Panc1 (cell line): ENCODE measurements around the gene AK8. TPM values are rescaled to one million over a fixed set of nuclear protein-coding genes. Genes with fewer than 3 reads are reported as not detected.

Experiments
- ATAC-seq: fragments of 200-7000 bp; cut with Tn5 transposase; 2 replicates; pipeline ENCODE4 v1.9.1; 2020; ENCODE audit warnings: mild to moderate bottlenecking, moderate library complexity
- BruUV-seq: library from RNA; stranded (reverse); fragments of 400-500 nt; replicated peaks from 2 replicates; lab custom pipeline; 2021; lab: Mats Ljungman, UMichigan
- CTCF ChIA-PET: fragments of 300-600 bp; sonication (Branson Sonifier 250); formaldehyde crosslinking; loops from one replicate; lab custom pipeline; 2022; ENCODE audit warnings: antibody characterized with exemption; lab: Charles Lee
- POLR2A ChIA-PET: fragments of 300-600 bp; sonication (Branson Sonifier 250); formaldehyde crosslinking; loops from one replicate; lab custom pipeline; 2022; ENCODE audit warnings: antibody characterized with exemption; lab: Charles Lee
- DNase-seq: peaks from one replicate; pipeline ENCODE4 v3.0.0-alpha.2; 2010; ENCODE audit warnings: low read depth, low spot score
- H3K27ac ChIP-seq: 2 replicates; pipeline ENCODE4 v1.5.1; 2011; ENCODE audit warnings: mild to moderate bottlenecking, low read length, inconsistent platforms
- H3K27me3 ChIP-seq: fragments of 200-500 bp; sonication (Bioruptor generic); 2 replicates; pipeline ENCODE4 v1.6.0; 2014; ENCODE audit warnings: low read length, inconsistent platforms; ENCODE audit not compliant: control insufficient read depth, insufficient read depth
- H3K36me3 ChIP-seq: fragments of 200-500 bp; sonication (Bioruptor generic); 2 replicates; pipeline ENCODE4 v1.5.1; 2014; ENCODE audit warnings: inconsistent platforms, mild to moderate bottlenecking, low read length, moderate library complexity; ENCODE audit not compliant: control insufficient read depth, insufficient read depth
- H3K4me1 ChIP-seq: 2 replicates; pipeline ENCODE4 v1.5.1; 2011; ENCODE audit warnings: inconsistent platforms, mild to moderate bottlenecking, low read length, moderate library complexity; ENCODE audit not compliant: control insufficient read depth, insufficient read depth
- H3K4me3 ChIP-seq, 2 experiments: 2 replicates each; pipeline ENCODE4 v1.5.1; 2011 to 2012; ENCODE audit warnings: low read depth in 2 of 2, low read length in 2 of 2, mild to moderate bottlenecking in 2 of 2, inconsistent platforms in 1 of 2, moderate library complexity in 1 of 2
- H3K9me3 ChIP-seq: fragments of 200-500 bp; sonication (Bioruptor generic); 2 replicates; pipeline ENCODE4 v1.5.1; 2014; ENCODE audit warnings: low read depth, mild to moderate bottlenecking, inconsistent platforms, low read length, moderate library complexity; ENCODE audit not compliant: control insufficient read depth, insufficient read depth
- POLR2AphosphoS5 ChIP-seq: IDR thresholded peaks from 2 replicates; pipeline ENCODE4 v1.6.1; 2012; ENCODE audit warnings: mild to moderate bottlenecking, low read depth, low read length, moderate library complexity
- SIN3A ChIP-seq: IDR thresholded peaks from 2 replicates; pipeline ENCODE4 v1.6.1; 2012; ENCODE audit warnings: low read depth, mild to moderate bottlenecking, low read length, moderate library complexity, borderline replicate concordance; ENCODE audit not compliant: insufficient read depth
- TCF7L2 ChIP-seq: IDR thresholded peaks from 2 replicates; pipeline ENCODE4 v1.6.1; 2011; ENCODE audit warnings: mild to moderate bottlenecking, low read depth, low read length, inconsistent platforms
- in situ Hi-C: cut with HindIII; loops from 2 replicates; pipeline ENCODE4 v1.10.0; 2016; ENCODE audit warnings: low sequenced_read_pairs, low pct_unique_long_range_greater_than_20kb
- intact Hi-C: fragments of 100-400 bp; cut with micrococcal nuclease; formaldehyde crosslinking; loops from one replicate; pipeline ENCODE4 v1.10.0; 2022; ENCODE audit not compliant: unreplicated experiment
- total RNA-seq: library from RNA; stranded (reverse); gene quantifications from one replicate; pipeline ENCODE4 v1.2.1, GENCODE V29; 2021; ENCODE audit not compliant: unreplicated experiment
- TF ChIP-seq, protein P1 (sequence below): fragments of 450-650 bp; IDR thresholded peaks from 2 replicates; pipeline ENCODE4 v1.5.1; 2017; ENCODE audit warnings: mild to moderate bottlenecking
- TF ChIP-seq, protein P2 (sequence below), 2 experiments: IDR thresholded peaks; 2 replicates each; pipeline ENCODE4 v1.6.1; 2011 to 2012; ENCODE audit warnings: low read depth in 2 of 2, control low read depth in 1 of 2, low read length in 1 of 2, mild to moderate bottlenecking in 1 of 2, moderate library complexity in 1 of 2; ENCODE audit not compliant: insufficient read depth in 1 of 2

AK8 gene
- total RNA-seq, 1 experiment from 2014 or later, result 0.39 TPM

DNA sequence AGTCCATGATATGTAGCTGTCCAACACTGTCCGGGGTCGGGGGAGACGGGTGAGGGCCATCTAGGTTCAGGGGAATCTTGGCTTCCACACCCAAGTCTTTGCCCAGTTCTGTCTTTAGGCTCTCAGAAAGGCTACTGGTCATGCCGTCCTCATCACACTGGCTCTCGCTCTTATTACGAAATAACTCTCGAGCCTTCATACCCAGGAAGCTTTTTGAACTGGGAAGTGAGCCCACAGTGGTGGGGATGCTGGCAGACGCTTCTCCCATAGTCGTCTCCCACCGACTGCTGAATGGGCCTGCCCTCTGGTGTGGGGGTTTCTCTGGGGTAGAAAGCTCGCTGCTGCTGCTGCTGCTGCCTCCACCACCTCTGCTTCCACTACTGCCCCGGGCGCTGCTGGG is 18.2 kb upstream of the AK8 start:
- no peak for TF ChIP-seq TCF7L2
- no peak for TF ChIP-seq SIN3A
- intact Hi-C loops (no loop called here), in situ Hi-C loops (no loop called here)
- Histone ChIP-seq H3K36me3 (no peaks in the 10 kb centered on the region), H3K4me3 (no peak overlapping the region), H3K27me3 (no peaks in the 10 kb centered on the region), H3K9me3 (no peaks in the 10 kb centered on the region), H3K27ac (no peak overlapping the region), H3K4me1 (no peaks in the 10 kb centered on the region)
- CTCF ChIA-PET, result interaction anchor here (0.6 kb wide), 1 partner anchor 51 kb away, joined by 6 read pairs; no protein-coding TSS in a partner anchor
- POLR2A ChIA-PET, result no interaction called here
- no TSS peak for BruUV-seq
- ATAC-seq, result no peak
- DNase-seq, result no peak

DNA sequence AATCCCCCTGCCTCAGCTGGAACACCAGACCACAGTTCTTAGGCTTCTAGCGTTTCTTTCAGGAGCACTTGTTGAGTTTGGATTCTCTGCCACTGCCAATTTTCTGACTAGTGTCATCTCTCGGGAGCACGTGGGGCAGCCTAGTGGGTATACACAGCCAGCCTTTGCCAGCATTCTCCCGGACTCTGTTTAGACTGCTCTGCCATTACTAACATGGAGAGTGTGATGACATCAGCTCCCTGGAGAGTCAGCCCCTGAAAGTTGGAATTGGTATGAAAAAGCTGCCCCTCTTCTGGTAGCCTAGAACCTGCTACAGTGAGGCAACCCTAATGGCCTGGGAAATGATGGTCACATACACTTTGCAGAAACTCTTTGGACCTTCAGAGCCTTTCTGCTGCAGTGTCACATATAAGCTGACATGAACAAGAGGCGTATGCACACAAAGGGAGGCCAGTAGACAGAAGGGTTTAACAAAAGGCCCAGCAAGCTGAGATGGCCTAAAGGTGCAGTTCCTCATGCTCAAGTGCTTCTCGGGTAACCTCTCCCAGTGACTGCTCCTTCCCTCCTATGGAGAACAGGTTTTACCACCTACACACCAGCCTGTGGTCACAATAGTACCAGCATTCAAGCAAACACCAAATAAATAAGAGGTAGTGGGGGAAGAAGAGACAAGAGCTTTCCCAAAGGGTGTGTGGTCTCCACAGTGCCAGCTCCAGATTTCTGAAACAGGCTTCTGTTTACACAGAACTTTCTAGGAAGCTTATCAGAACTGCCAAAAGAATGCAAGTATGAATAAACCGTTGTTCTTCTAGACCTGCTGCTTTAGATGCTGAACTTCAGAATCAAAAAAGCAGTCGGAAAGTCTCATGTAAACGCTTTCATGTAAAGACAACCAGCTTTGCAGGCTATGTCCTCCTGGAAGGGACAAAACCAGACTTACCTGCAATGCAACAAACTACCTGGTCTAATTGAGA is 17.1 kb upstream of the AK8 start:
- POLR2A ChIA-PET, result no interaction called here
- ATAC-seq, result no peak
- CTCF ChIA-PET, result interaction anchor here (0.7 kb wide), 1 partner anchor 67 kb away, joined by 10 read pairs; no protein-coding TSS in a partner anchor
- no peaks in the 10 kb centered on the region for H3K36me3 ChIP-seq
- no TSS peak for BruUV-seq
- no peaks in the 10 kb centered on the region for H3K4me1 ChIP-seq
- TF ChIP-seq TCF7L2 (no peak), POLR2AphosphoS5 (no peak), SIN3A (no peak)
- TF ChIP-seq, protein P1, sequence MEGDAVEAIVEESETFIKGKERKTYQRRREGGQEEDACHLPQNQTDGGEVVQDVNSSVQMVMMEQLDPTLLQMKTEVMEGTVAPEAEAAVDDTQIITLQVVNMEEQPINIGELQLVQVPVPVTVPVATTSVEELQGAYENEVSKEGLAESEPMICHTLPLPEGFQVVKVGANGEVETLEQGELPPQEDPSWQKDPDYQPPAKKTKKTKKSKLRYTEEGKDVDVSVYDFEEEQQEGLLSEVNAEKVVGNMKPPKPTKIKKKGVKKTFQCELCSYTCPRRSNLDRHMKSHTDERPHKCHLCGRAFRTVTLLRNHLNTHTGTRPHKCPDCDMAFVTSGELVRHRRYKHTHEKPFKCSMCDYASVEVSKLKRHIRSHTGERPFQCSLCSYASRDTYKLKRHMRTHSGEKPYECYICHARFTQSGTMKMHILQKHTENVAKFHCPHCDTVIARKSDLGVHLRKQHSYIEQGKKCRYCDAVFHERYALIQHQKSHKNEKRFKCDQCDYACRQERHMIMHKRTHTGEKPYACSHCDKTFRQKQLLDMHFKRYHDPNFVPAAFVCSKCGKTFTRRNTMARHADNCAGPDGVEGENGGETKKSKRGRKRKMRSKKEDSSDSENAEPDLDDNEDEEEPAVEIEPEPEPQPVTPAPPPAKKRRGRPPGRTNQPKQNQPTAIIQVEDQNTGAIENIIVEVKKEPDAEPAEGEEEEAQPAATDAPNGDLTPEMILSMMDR, result no peak
- TF ChIP-seq, protein P2, sequence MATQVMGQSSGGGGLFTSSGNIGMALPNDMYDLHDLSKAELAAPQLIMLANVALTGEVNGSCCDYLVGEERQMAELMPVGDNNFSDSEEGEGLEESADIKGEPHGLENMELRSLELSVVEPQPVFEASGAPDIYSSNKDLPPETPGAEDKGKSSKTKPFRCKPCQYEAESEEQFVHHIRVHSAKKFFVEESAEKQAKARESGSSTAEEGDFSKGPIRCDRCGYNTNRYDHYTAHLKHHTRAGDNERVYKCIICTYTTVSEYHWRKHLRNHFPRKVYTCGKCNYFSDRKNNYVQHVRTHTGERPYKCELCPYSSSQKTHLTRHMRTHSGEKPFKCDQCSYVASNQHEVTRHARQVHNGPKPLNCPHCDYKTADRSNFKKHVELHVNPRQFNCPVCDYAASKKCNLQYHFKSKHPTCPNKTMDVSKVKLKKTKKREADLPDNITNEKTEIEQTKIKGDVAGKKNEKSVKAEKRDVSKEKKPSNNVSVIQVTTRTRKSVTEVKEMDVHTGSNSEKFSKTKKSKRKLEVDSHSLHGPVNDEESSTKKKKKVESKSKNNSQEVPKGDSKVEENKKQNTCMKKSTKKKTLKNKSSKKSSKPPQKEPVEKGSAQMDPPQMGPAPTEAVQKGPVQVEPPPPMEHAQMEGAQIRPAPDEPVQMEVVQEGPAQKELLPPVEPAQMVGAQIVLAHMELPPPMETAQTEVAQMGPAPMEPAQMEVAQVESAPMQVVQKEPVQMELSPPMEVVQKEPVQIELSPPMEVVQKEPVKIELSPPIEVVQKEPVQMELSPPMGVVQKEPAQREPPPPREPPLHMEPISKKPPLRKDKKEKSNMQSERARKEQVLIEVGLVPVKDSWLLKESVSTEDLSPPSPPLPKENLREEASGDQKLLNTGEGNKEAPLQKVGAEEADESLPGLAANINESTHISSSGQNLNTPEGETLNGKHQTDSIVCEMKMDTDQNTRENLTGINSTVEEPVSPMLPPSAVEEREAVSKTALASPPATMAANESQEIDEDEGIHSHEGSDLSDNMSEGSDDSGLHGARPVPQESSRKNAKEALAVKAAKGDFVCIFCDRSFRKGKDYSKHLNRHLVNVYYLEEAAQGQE (IDR thresholded peaks at IDR 0.05; ENCODE audit: insufficient read depth in 1 of 2, low read depth in 2 of 2, low read length in 1 of 2), result no peak
- H3K4me3 ChIP-seq, result no peak overlapping the region
- in situ Hi-C loops (no loop called here), intact Hi-C loops (no loop called here)
- H3K9me3 ChIP-seq, result no peaks in the 10 kb centered on the region
- DNase-seq, result no peak
- H3K27ac ChIP-seq, result no peak overlapping the region
- H3K27me3 ChIP-seq, result no peaks in the 10 kb centered on the region

DNA sequence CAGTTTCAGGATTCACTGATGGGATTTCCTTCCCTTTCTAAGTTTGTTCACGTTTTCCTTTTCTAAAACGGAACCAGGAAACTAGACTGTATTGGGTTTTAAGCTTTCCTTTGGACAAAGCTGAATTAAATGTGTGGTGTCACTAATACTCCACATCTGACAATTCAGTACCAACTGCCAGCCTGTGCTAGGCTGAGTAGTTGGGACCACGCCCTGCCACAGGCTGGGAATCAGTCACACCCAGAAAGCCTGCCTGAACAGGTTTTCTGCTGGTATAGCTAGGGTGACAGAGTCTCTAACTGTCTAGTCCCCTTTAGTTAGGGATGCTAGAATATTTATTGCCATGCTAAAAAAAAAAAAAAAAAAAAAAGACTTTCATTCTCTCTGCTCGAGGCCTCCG is 16.3 kb upstream of the AK8 start:
- no peaks in the 10 kb centered on the region for H3K4me1 ChIP-seq
- BruUV-seq, result no TSS peak
- H3K27ac ChIP-seq, result no peak overlapping the region
- no peak for ATAC-seq
- intact Hi-C loops, result no loop called here
- in situ Hi-C loops, result no loop called here
- CTCF ChIA-PET, result interaction anchor here (0.7 kb wide), 1 partner anchor 68 kb away, joined by 10 read pairs; no protein-coding TSS in a partner anchor
- POLR2A ChIA-PET, result no interaction called here
- H3K36me3 ChIP-seq, result no peaks in the 10 kb centered on the region
- no peaks in the 10 kb centered on the region for H3K27me3 ChIP-seq
- H3K4me3 ChIP-seq, result no peak overlapping the region
- TF ChIP-seq, protein P2 (IDR thresholded peaks at IDR 0.05; ENCODE audit: insufficient read depth in 1 of 2, low read depth in 2 of 2, low read length in 1 of 2), result no peak
- DNase-seq, result no peak
- H3K9me3 ChIP-seq, result no peaks in the 10 kb centered on the region
